H1 (cell line): ENCODE results near the gene WNT9B. TPM values are rescaled to one million over a fixed set of nuclear protein-coding genes. Genes with fewer than 3 reads are reported as not detected.

Source experiments
- CTCF ChIA-PET: fragments of 300-600 bp; sonication (Branson Sonifier 250); formaldehyde crosslinking; loops from one replicate; lab custom pipeline; 2021; ENCODE audit not compliant: partially characterized antibody; lab: Charles Lee
- POLR2A ChIA-PET: fragments of 300-600 bp; sonication (Branson Sonifier 250); formaldehyde crosslinking; loops from one replicate; lab custom pipeline; 2021; ENCODE audit warnings: inconsistent platforms; ENCODE audit not compliant: partially characterized antibody; lab: Charles Lee
- DNase-seq, 2 experiments: peaks; one replicate each; pipeline versions ENCODE4 v3.0.0 to v3.0.0-alpha.2; 2010 to 2022; ENCODE audit warnings: low spot score in 2 of 2, low read depth in 1 of 2, mixed read lengths in 1 of 2
- FAIRE-seq: peaks from 2 replicates; lab custom pipeline; 2011; peaks lifted over from hg19 to GRCh38; lab: Jason Lieb, UNC
- H2AFZ ChIP-seq: 2 replicates; pipeline ENCODE4 v1.8.1; 2012; ENCODE audit warnings: low read length, inconsistent platforms
- H2AK5ac ChIP-seq: 2 replicates; pipeline ENCODE4 v1.6.1; 2013; ENCODE audit warnings: low read depth, low read length
- H2BK120ac ChIP-seq: replicated peaks from 2 replicates; pipeline ENCODE3; 2013; ENCODE audit warnings: low read depth, low read length, inconsistent platforms
- H2BK12ac ChIP-seq: 2 replicates; pipeline ENCODE4 v1.6.1; 2013; ENCODE audit warnings: low read depth, low read length
- H2BK15ac ChIP-seq: 2 replicates; pipeline ENCODE4 v1.6.1; 2013; ENCODE audit warnings: low read length
- H2BK20ac ChIP-seq: 2 replicates; pipeline ENCODE4 v1.6.1; 2013; ENCODE audit warnings: low read length
- H2BK5ac ChIP-seq: 2 replicates; pipeline ENCODE4 v1.6.1; 2013; ENCODE audit warnings: low read depth, low read length
- H3K14ac ChIP-seq: 2 replicates; pipeline ENCODE4 v1.6.1; 2013; ENCODE audit warnings: inconsistent platforms; ENCODE audit not compliant: insufficient read length
- H3K18ac ChIP-seq: 2 replicates; pipeline ENCODE4 v1.6.1; 2013; ENCODE audit warnings: low read length; ENCODE audit errors: extremely low read depth
- H3K23ac ChIP-seq: 2 replicates; pipeline ENCODE4 v1.6.1; 2013; ENCODE audit warnings: inconsistent platforms; ENCODE audit not compliant: insufficient read length
- H3K23me2 ChIP-seq: 2 replicates; pipeline ENCODE4 v1.6.1; 2013; ENCODE audit warnings: low read depth, low read length
- H3K27ac ChIP-seq: 2 replicates; pipeline ENCODE4 v1.6.1; 2011; ENCODE audit warnings: low read depth, low read length, inconsistent platforms
- H3K27me3 ChIP-seq, 4 experiments: replicated peaks in 1 of 4; 1 replicate in 1 of 4; 2 replicates in 3 of 4; pipeline versions ENCODE4 v1.6.1 to v1.8.1; 2011 to 2013; ENCODE audit warnings: low read length in 3 of 4, mild to moderate bottlenecking in 3 of 4, inconsistent platforms in 2 of 4, mixed read lengths in 2 of 4, moderate library complexity in 1 of 4; ENCODE audit not compliant: control insufficient read depth in 3 of 4, insufficient read depth in 3 of 4; ENCODE audit errors: extremely low read depth in 1 of 4
- H3K36me3 ChIP-seq, 4 experiments: 2 replicates each; pipeline versions ENCODE4 v1.6.1 to v1.8.1; 2011 to 2013; ENCODE audit warnings: mild to moderate bottlenecking in 4 of 4, low read length in 3 of 4, moderate library complexity in 2 of 4, control low read depth in 1 of 4, inconsistent platforms in 1 of 4; ENCODE audit not compliant: insufficient read depth in 4 of 4, control insufficient read depth in 2 of 4
- H3K4ac ChIP-seq: replicated peaks from 2 replicates; pipeline ENCODE3; 2013; ENCODE audit warnings: low read length, low read depth, mixed read lengths, inconsistent platforms; ENCODE audit not compliant: insufficient read length
- H3K4me1 ChIP-seq, 4 experiments: replicated peaks in 1 of 4; 1 replicate in 1 of 4; 2 replicates in 3 of 4; pipeline versions ENCODE4 v1.6.1 to v1.8.1; 2011 to 2013; ENCODE audit warnings: low read length in 3 of 4, inconsistent platforms in 2 of 4, mixed read lengths in 1 of 4; ENCODE audit not compliant: insufficient read depth in 4 of 4, control insufficient read depth in 3 of 4
- H3K4me2 ChIP-seq, 2 experiments: 2 replicates each; pipeline versions ENCODE4 v1.6.1 to v1.8.1; 2011 to 2013; ENCODE audit warnings: low read depth in 2 of 2, low read length in 2 of 2, control low read depth in 1 of 2, inconsistent platforms in 1 of 2, mild to moderate bottlenecking in 1 of 2; ENCODE audit not compliant: insufficient read depth in 1 of 2
- H3K4me3 ChIP-seq, 4 experiments: fragments of 200-600, 300-600 bp in 1 of 4; sonication (generic), shearing (Covaris generic), sonication (Bioruptor Twin) in 1 of 4; 2 replicates each; pipeline versions ENCODE4 v1.5.1 to v1.8.1; 2011 to 2016; ENCODE audit warnings: low read length in 4 of 4, low read depth in 3 of 4, control low read depth in 2 of 4, inconsistent platforms in 2 of 4, mild to moderate bottlenecking in 2 of 4, mixed read lengths in 1 of 4, moderate library complexity in 1 of 4; ENCODE audit not compliant: insufficient read depth in 2 of 4; ENCODE audit errors: extremely low read depth in 1 of 4
- H3K56ac ChIP-seq: replicated peaks from 2 replicates; pipeline ENCODE3; 2013; ENCODE audit warnings: low read depth, mild to moderate bottlenecking, mixed read lengths, low read length, inconsistent platforms; ENCODE audit not compliant: insufficient read length
- H3K79me1 ChIP-seq: 2 replicates; pipeline ENCODE4 v1.6.1; 2013; ENCODE audit warnings: low read depth, low read length, control low read depth
- H3K79me2 ChIP-seq, 2 experiments: 2 replicates each; pipeline versions ENCODE4 v1.6.1 to v1.8.1; 2012 to 2013; ENCODE audit warnings: low read length in 2 of 2, mild to moderate bottlenecking in 2 of 2, inconsistent platforms in 1 of 2; ENCODE audit not compliant: insufficient read depth in 2 of 2, control insufficient read depth in 1 of 2
- H3K9ac ChIP-seq, 4 experiments: replicated peaks in 1 of 4; 1 replicate in 1 of 4; 2 replicates in 3 of 4; pipeline versions ENCODE4 v1.6.1 to v1.8.1; 2011 to 2013; ENCODE audit warnings: low read depth in 3 of 4, low read length in 3 of 4, control low read depth in 2 of 4, mild to moderate bottlenecking in 2 of 4, moderate library complexity in 2 of 4, inconsistent platforms in 1 of 4; ENCODE audit errors: extremely low read depth in 1 of 4
- H3K9me3 ChIP-seq, 2 experiments: 2 replicates each; pipeline versions ENCODE4 v1.6.1 to v1.8.1; 2012 to 2013; ENCODE audit warnings: mild to moderate bottlenecking in 2 of 2, moderate library complexity in 2 of 2, control low read depth in 1 of 2, inconsistent platforms in 1 of 2, low read depth in 1 of 2, low read length in 1 of 2, mixed read lengths in 1 of 2; ENCODE audit not compliant: insufficient read depth in 2 of 2
- H4K20me1 ChIP-seq, 2 experiments: replicated peaks in 1 of 2; 2 replicates each; pipeline versions ENCODE3 to v1.8.1; 2011 to 2013; ENCODE audit warnings: inconsistent platforms in 2 of 2, low read length in 2 of 2, mild to moderate bottlenecking in 1 of 2; ENCODE audit not compliant: insufficient read depth in 2 of 2, control insufficient read depth in 1 of 2
- H4K5ac ChIP-seq: 2 replicates; pipeline ENCODE4 v1.6.1; 2013; ENCODE audit warnings: low read length, low read depth, mixed read lengths, inconsistent platforms; ENCODE audit not compliant: insufficient read length
- H4K8ac ChIP-seq: 2 replicates; pipeline ENCODE4 v1.8.0; 2013; ENCODE audit warnings: mild to moderate bottlenecking, moderate library complexity, low read length, inconsistent platforms; ENCODE audit not compliant: insufficient read depth; ENCODE audit errors: extremely low read depth
- H4K91ac ChIP-seq: replicated peaks from 2 replicates; pipeline ENCODE3; 2013; ENCODE audit warnings: low read length, mixed read lengths, inconsistent platforms; ENCODE audit not compliant: insufficient read length
- BCL11A ChIP-seq, 2 experiments: IDR thresholded peaks; one replicate each; pipeline ENCODE4 v1.6.1; 2011; ENCODE audit warnings: low read depth in 2 of 2, low read length in 2 of 2, mild to moderate bottlenecking in 2 of 2
- CTCF ChIP-seq, 3 experiments: IDR thresholded peaks; 1 replicate in 2 of 3; 2 replicates in 1 of 3; pipeline versions ENCODE4 v1.5.1 to v1.6.1; 2011; ENCODE audit warnings: low read length in 3 of 3, mild to moderate bottlenecking in 3 of 3, inconsistent platforms in 2 of 3, low read depth in 1 of 3, moderate library complexity in 1 of 3; ENCODE audit not compliant: insufficient read depth in 1 of 3; ENCODE audit errors: control extremely low read depth in 1 of 3
- EZH2 ChIP-seq: fragments of 200-600 bp; sonication (generic); IDR thresholded peaks from 2 replicates; pipeline ENCODE4 v1.7.1; 2012; ENCODE audit warnings: low read depth, mild to moderate bottlenecking, moderate library complexity, low read length, inconsistent platforms; ENCODE audit not compliant: severe bottlenecking
- KDM4A ChIP-seq: IDR thresholded peaks from one replicate; pipeline ENCODE4 v1.7.1; 2012; ENCODE audit warnings: low read depth, mild to moderate bottlenecking, moderate library complexity, low read length, inconsistent platforms; ENCODE audit not compliant: severe bottlenecking
- POLR2A ChIP-seq, 2 experiments: IDR thresholded peaks; 1 replicate in 1 of 2; 2 replicates in 1 of 2; pipeline ENCODE4 v1.6.1; 2011; ENCODE audit warnings: low read depth in 2 of 2, low read length in 2 of 2, mild to moderate bottlenecking in 2 of 2; ENCODE audit errors: control extremely low read depth in 1 of 2
- SUZ12 ChIP-seq: fragments of 200-600 bp; sonication (generic); IDR thresholded peaks from 2 replicates; pipeline ENCODE4 v1.6.1; 2012; ENCODE audit warnings: mild to moderate bottlenecking, inconsistent platforms, low read length, moderate library complexity, mixed read lengths
- TBP ChIP-seq: IDR thresholded peaks from 2 replicates; pipeline ENCODE4 v1.6.1; 2011; ENCODE audit warnings: low read depth, low read length, improper control_type of control experiment
- WGBS, 2 experiments: shearing (Covaris generic) in 1 of 2; methylation state at CpG; one replicate each; pipeline versions ENCODE4 v1.1.6 to v1.1.7; 2013 to 2015; ENCODE audit warnings: low lambda C conversion rate in 2 of 2, mixed read lengths in 2 of 2, inconsistent platforms in 1 of 2, low coverage in 1 of 2, missing lambda C conversion rate in 1 of 2; ENCODE audit not compliant: insufficient replicate concordance in 2 of 2, insufficient coverage in 1 of 2, insufficient read length in 1 of 2; ENCODE audit errors: extremely low coverage in 1 of 2, missing lambda C conversion rate in 1 of 2; 5-methylcytosine and 5-hydroxymethylcytosine counted together
- polyA plus RNA-seq, 7 experiments: library from polyadenylated mRNA; depleted of rRNA in 3 of 7; stranded (reverse) in 5 of 7; unstranded in 2 of 7; fragments of >200 nt in 5 of 7; fragments of 200-250 nt in 2 of 7; gene quantifications; 1 replicate in 5 of 7; 2 replicates in 1 of 7; 4 replicates in 1 of 7; pipeline versions ENCODE4 v1.2.1 to v1.2.3, GENCODE V29; 2011 to 2013; ENCODE audit warnings: missing spikeins in 2 of 7, mixed read lengths in 2 of 7
- total RNA-seq: library from RNA; stranded (reverse); fragmentation: NEBNext Ultra II Directional; extraction: Animal tissue kit (Norgen Biotek cat#: 25700); gene quantifications from 2 replicates; pipeline ENCODE4 v1.2.1, GENCODE V29; 2021

The WNT9B gene
- total and polyA plus RNA-seq, 2 of the 8 experiments (the other 6 are each of a cell fraction or from before 2014, with no cell fraction given) = 0.21 TPM; not detected in 1

GRCh38 chr17:46876926-46877325 lies 25.5 kb downstream of the WNT9B start:
- no peak overlapping the region for H3K9ac ChIP-seq
- no peak overlapping the region for H4K8ac ChIP-seq
- no peak overlapping the region for H2BK20ac ChIP-seq
- no peak overlapping the region for H3K23ac ChIP-seq
- H4K20me1 ChIP-seq = peaks cover 0 to 4% of the 10 kb centered on the region in 2 experiments
- no peak overlapping the region for H4K91ac ChIP-seq
- no peaks in the 10 kb centered on the region for H3K79me2 ChIP-seq
- CTCF ChIA-PET = interaction anchor here (0.8 to 5.2 kb wide), 25 partner anchors 8 to 96 kb away, joined by 3 to 41 read pairs (median 6); no protein-coding TSS in a partner anchor
- DNase-seq (no peak), FAIRE-seq (no peak)
- no peaks in the 10 kb centered on the region for H3K9me3 ChIP-seq
- H3K14ac ChIP-seq = no peak overlapping the region
- TF ChIP-seq BCL11A (IDR thresholded peaks at IDR 0.05; ENCODE audit: low read depth in 2 of 2, low read length in 2 of 2) (no peak), TBP (no peak), KDM4A (no peak), POLR2A (IDR thresholded peaks at IDR 0.05; ENCODE audit: control extremely low read depth in 1 of 2, low read depth in 2 of 2, low read length in 2 of 2) (no peak), SUZ12 (no peak), CTCF (IDR thresholded peaks at IDR 0.05; ENCODE audit: control extremely low read depth in 1 of 3, insufficient read depth in 1 of 3, low read depth in 1 of 3, low read length in 3 of 3) (no peak), EZH2 (no peak)
- H3K18ac ChIP-seq = no peak overlapping the region
- no peak overlapping the region for H2BK5ac ChIP-seq
- H4K5ac ChIP-seq = no peak overlapping the region
- WGBS, 2 experiments = 85% methylated on average over 4 of the region's 4 CpGs; no CpG with 5 or more reads in 1 of the 2 experiments
- no peak overlapping the region for H3K56ac ChIP-seq
- POLR2A ChIA-PET = interaction anchor here (0.6 to 1.3 kb wide), 3 partner anchors 14 to 82 kb away, joined by 3 to 4 read pairs (median 3); no protein-coding TSS in a partner anchor
- H3K36me3 ChIP-seq = no peaks in the 10 kb centered on the region
- no peaks in the 10 kb centered on the region; a peak in 1 of 7 replicates for H3K27me3 ChIP-seq
- no peak overlapping the region for H3K4me3 ChIP-seq
- H3K23me2 ChIP-seq = no peaks in the 10 kb centered on the region; the same call in 1 of the 2 replicates
- no peak overlapping the region for H3K4ac ChIP-seq
- no peak overlapping the region for H2AK5ac ChIP-seq
- no peak overlapping the region for H3K4me2 ChIP-seq
- no peak overlapping the region for H2AFZ ChIP-seq
- H3K79me1 ChIP-seq = no peaks in the 10 kb centered on the region
- no peak overlapping the region for H2BK15ac ChIP-seq
- H2BK12ac ChIP-seq = no peak overlapping the region
- H2BK120ac ChIP-seq = no peak overlapping the region
- no peaks in the 10 kb centered on the region for H3K4me1 ChIP-seq
- no peak overlapping the region for H3K27ac ChIP-seq
